ENCODE measurements around the gene SMG6.

The SMG6 gene

GRCh38 chr17:2303204-2304188 is at the start of gene SMG6, which contains the start of gene SRR:
TSS of gene SMG6 (minus strand) at chr17:2303785. CDS start at chr17:2303720, 65 bp downstream.
TSS of gene SRR (plus strand) at chr17:2303950. CDS start at chr17:2315561, 11,611 bp downstream.
- no peak for TF ChIP-seq CTCF (IDR thresholded peaks at IDR 0.05; ENCODE audit: extremely low read depth, missing control alignments)
- peak; percentile 100 for DNase-seq (ENCODE audit: low spot score)

- TF ChIP-seq CTCF (IDR thresholded peaks at IDR 0.05; ENCODE audit: extremely low read depth, missing control alignments) = no peak
- no peak for DNase-seq (ENCODE audit: low spot score)
Measured at GRCh38 chr17:2351269-2351668, 47.7 kb upstream of the SMG6 start.

- TF ChIP-seq CTCF (IDR thresholded peaks at IDR 0.05; ENCODE audit: extremely low read depth, missing control alignments) = no peak
- no peak for DNase-seq (ENCODE audit: low spot score)
Measured at GRCh38 chr17:2347805-2348685, 44.5 kb upstream of the SMG6 start.

- TF ChIP-seq CTCF (IDR thresholded peaks at IDR 0.05; ENCODE audit: extremely low read depth, missing control alignments) = no peak
- DNase-seq (ENCODE audit: low spot score) = no peak
Measured at GRCh38 chr17:2346475-2346874, 42.9 kb upstream of the SMG6 start.

- no peak for DNase-seq (ENCODE audit: low spot score)
- TF ChIP-seq CTCF (IDR thresholded peaks at IDR 0.05; ENCODE audit: extremely low read depth, missing control alignments) = no peak
Measured at GRCh38 chr17:2344528-2344927, 40.9 kb upstream of the SMG6 start.

GRCh38 chr17:2343421-2343820 is 39.8 kb upstream of the SMG6 start:
- no peak for TF ChIP-seq CTCF (IDR thresholded peaks at IDR 0.05; ENCODE audit: extremely low read depth, missing control alignments)
- DNase-seq (ENCODE audit: low spot score) = no peak

GRCh38 chr17:2338315-2338657 is 34.7 kb upstream of the SMG6 start:
- no peak for TF ChIP-seq CTCF (IDR thresholded peaks at IDR 0.05; ENCODE audit: extremely low read depth, missing control alignments)
- no peak for DNase-seq (ENCODE audit: low spot score)

Measured in GM20000 (cell line).